Natural killer cell treated with Interleukin-12 subunit alpha and Interleukin-12 subunit beta and Interleukin-15 and Interleukin-18, amount 100 ng/mL, for 72 hours (primary cell): ENCODE results near the gene PRKG1. TPM values are rescaled to one million over a fixed set of nuclear protein-coding genes. Genes with fewer than 3 reads are reported as not detected.
"Not testable (repeated sequence)": the region's sequence is repeated elsewhere in the genome, so short reads cannot be mapped to it uniquely, and the experiment has no call there.

Experiments
- ATAC-seq, 2 donors: fragments of 150-1000 bp; cut with Tn5 transposase in 1 of 2; sonication (Bioruptor Pico), chemical (Tn5 transposase) in 1 of 2; 2 replicates each; pipeline ENCODE4 v1.10.0; 2021
- DNase-seq: peaks from one replicate; pipeline ENCODE4 v3.0.0; 2022; ENCODE audit warnings: low spot score
- H3K27ac Mint-ChIP-seq, 2 donors: 1 replicate in 1 of 2; 2 replicates in 1 of 2; pipeline ENCODE4 v1.8.0; 2022; ENCODE audit warnings: mixed read lengths in 2 of 2, mild to moderate bottlenecking in 1 of 2, moderate library complexity in 1 of 2
- H3K27me3 Mint-ChIP-seq, 2 donors: 1 replicate in 1 of 2; 2 replicates in 1 of 2; pipeline ENCODE4 v1.8.0; 2022; ENCODE audit warnings: mixed read lengths in 2 of 2
- H3K36me3 Mint-ChIP-seq: one replicate; pipeline ENCODE4 v1.8.0; 2022; ENCODE audit warnings: mixed read lengths
- H3K4me1 Mint-ChIP-seq, 2 donors: 1 replicate in 1 of 2; 2 replicates in 1 of 2; pipeline ENCODE4 v1.8.0; 2022; ENCODE audit warnings: low read depth in 2 of 2, mixed read lengths in 2 of 2, mild to moderate bottlenecking in 1 of 2
- H3K4me3 Mint-ChIP-seq: one replicate; pipeline ENCODE4 v1.8.0; 2022; ENCODE audit warnings: mixed read lengths
- H3K9me3 Mint-ChIP-seq: 2 replicates; pipeline ENCODE4 v1.8.0; 2022; ENCODE audit warnings: mixed read lengths
- total RNA-seq, 2 donors: library from RNA; stranded (reverse); gene quantifications; one replicate each; pipeline ENCODE4 v1.2.3, GENCODE V29; 2022

PRKG1 gene
- total RNA-seq, 2 donors from 2014 or later, result 0.10 TPM; not detected in 1

- Mint-ChIP-seq H3K27me3 (no peaks in the 10 kb centered on the region), H3K36me3 (no peaks in the 10 kb centered on the region), H3K27ac (no peak overlapping the region), H3K4me3 (no peak overlapping the region), H3K9me3 (no peaks in the 10 kb centered on the region), H3K4me1 (no peaks in the 10 kb centered on the region)
- DNase-seq, result no peak
- ATAC-seq, result no peak
Observed at GRCh38 chr10:51144161-51144781, 70.0 kb downstream of the PRKG1 start.

- ATAC-seq (no peak), DNase-seq (no peak)
- Mint-ChIP-seq H3K4me1 (no peaks in the 10 kb centered on the region), H3K27me3 (no peaks in the 10 kb centered on the region), H3K9me3 (no peaks in the 10 kb centered on the region), H3K27ac (no peak overlapping the region), H3K4me3 (no peak overlapping the region), H3K36me3 (no peaks in the 10 kb centered on the region)
Observed at GRCh38 chr10:51145375-51145774, 71.1 kb downstream of the PRKG1 start.

- no peaks in the 10 kb centered on the region for H3K4me1 Mint-ChIP-seq
- ATAC-seq (no peak), DNase-seq (no peak)
- no peak overlapping the region for H3K27ac Mint-ChIP-seq
- H3K4me3 Mint-ChIP-seq, result no peak overlapping the region
- no peaks in the 10 kb centered on the region for H3K36me3 Mint-ChIP-seq
- H3K9me3 Mint-ChIP-seq, result no peaks in the 10 kb centered on the region
- H3K27me3 Mint-ChIP-seq, result no peaks in the 10 kb centered on the region
Observed at GRCh38 chr10:51147644-51148399, 73.5 kb downstream of the PRKG1 start.

- no peak for DNase-seq
- Mint-ChIP-seq H3K27ac (no peak overlapping the region), H3K36me3 (no peaks in the 10 kb centered on the region), H3K4me1 (no peaks in the 10 kb centered on the region), H3K27me3 (peaks cover 0 to 2% of the 10 kb centered on the region in 2 donors), H3K4me3 (no peak overlapping the region), H3K9me3 (no peaks in the 10 kb centered on the region)
- ATAC-seq, result no peak
Observed at GRCh38 chr10:51156926-51157325, 82.6 kb downstream of the PRKG1 start.

- ATAC-seq (no peak), DNase-seq (no peak)
- Mint-ChIP-seq H3K4me1 (no peaks in the 10 kb centered on the region), H3K27me3 (peaks cover 0 to 2% of the 10 kb centered on the region in 2 donors), H3K9me3 (no peaks in the 10 kb centered on the region), H3K36me3 (no peaks in the 10 kb centered on the region), H3K4me3 (no peak overlapping the region), H3K27ac (no peak overlapping the region)
Observed at GRCh38 chr10:51158832-51159231, 84.5 kb downstream of the PRKG1 start.

GRCh38 chr10:51159841-51160240 is 85.6 kb downstream of the PRKG1 start:
- no peaks in the 10 kb centered on the region for H3K36me3 Mint-ChIP-seq
- H3K4me3 Mint-ChIP-seq, result no peak overlapping the region
- DNase-seq (no peak), ATAC-seq (no peak)
- no peak overlapping the region for H3K27ac Mint-ChIP-seq
- no peaks in the 10 kb centered on the region for H3K4me1 Mint-ChIP-seq
- peaks cover 0 to 2% of the 10 kb centered on the region in 2 donors for H3K27me3 Mint-ChIP-seq
- H3K9me3 Mint-ChIP-seq, result no peaks in the 10 kb centered on the region

GRCh38 chr10:51162002-51162401 is 87.7 kb downstream of the PRKG1 start:
- H3K9me3 Mint-ChIP-seq, result no peaks in the 10 kb centered on the region
- H3K36me3 Mint-ChIP-seq, result no peaks in the 10 kb centered on the region
- no peak for DNase-seq
- H3K27me3 Mint-ChIP-seq, result no peaks in the 10 kb centered on the region
- H3K4me3 Mint-ChIP-seq, result no peak overlapping the region
- no peaks in the 10 kb centered on the region for H3K4me1 Mint-ChIP-seq
- H3K27ac Mint-ChIP-seq, result no peak overlapping the region
- no peak for ATAC-seq

- H3K4me1 Mint-ChIP-seq, H3K4me3 Mint-ChIP-seq, H3K36me3 Mint-ChIP-seq, ATAC-seq, H3K27ac Mint-ChIP-seq, H3K27me3 Mint-ChIP-seq, H3K9me3 Mint-ChIP-seq, DNase-seq: not testable (repeated sequence)
Observed at GRCh38 chr10:51163380-51164049, 89.2 kb downstream of the PRKG1 start.

GRCh38 chr10:51168086-51168815 is 94.0 kb downstream of the PRKG1 start:
- H3K27ac Mint-ChIP-seq, result no peak overlapping the region
- no peaks in the 10 kb centered on the region for H3K36me3 Mint-ChIP-seq
- no peak overlapping the region for H3K4me3 Mint-ChIP-seq
- H3K27me3 Mint-ChIP-seq, result no peaks in the 10 kb centered on the region
- H3K9me3 Mint-ChIP-seq, result no peaks in the 10 kb centered on the region
- DNase-seq, result no peak
- H3K4me1 Mint-ChIP-seq, result no peaks in the 10 kb centered on the region
- ATAC-seq, result no peak

- H3K27me3 Mint-ChIP-seq, result no peaks in the 10 kb centered on the region
- no peaks in the 10 kb centered on the region for H3K4me1 Mint-ChIP-seq
- H3K4me3 Mint-ChIP-seq, result no peak overlapping the region
- ATAC-seq (no peak), DNase-seq (no peak)
- H3K27ac Mint-ChIP-seq, result no peak overlapping the region
- H3K36me3 Mint-ChIP-seq, result no peaks in the 10 kb centered on the region
- no peaks in the 10 kb centered on the region for H3K9me3 Mint-ChIP-seq
Observed at GRCh38 chr10:51169111-51169510, 94.8 kb downstream of the PRKG1 start.

- H3K36me3 Mint-ChIP-seq, result no peaks in the 10 kb centered on the region
Observed at GRCh38 chr10:51170518-51171245, 96.4 kb downstream of the PRKG1 start.

GRCh38 chr10:51171946-51172345 is 97.7 kb downstream of the PRKG1 start:
- ATAC-seq (no peak), DNase-seq (no peak)
- H3K4me3 Mint-ChIP-seq, result no peak overlapping the region
- no peak overlapping the region for H3K27ac Mint-ChIP-seq
- H3K9me3 Mint-ChIP-seq, result no peaks in the 10 kb centered on the region
- H3K36me3 Mint-ChIP-seq, result no peaks in the 10 kb centered on the region
- H3K4me1 Mint-ChIP-seq, result no peaks in the 10 kb centered on the region
- peaks cover 0 to 2% of the 10 kb centered on the region in 2 donors for H3K27me3 Mint-ChIP-seq

More at GRCh38 chr10:51170518-51171245, 96.4 kb downstream of the PRKG1 start:
- Mint-ChIP-seq H3K9me3 (no peaks in the 10 kb centered on the region), H3K27me3 (no peaks in the 10 kb centered on the region), H3K27ac (no peak overlapping the region), H3K4me1 (no peaks in the 10 kb centered on the region), H3K4me3 (no peak overlapping the region)
- DNase-seq, result no peak
- no peak for ATAC-seq

- H3K4me1 Mint-ChIP-seq, result no peaks in the 10 kb centered on the region
- peaks cover 0 to 2% of the 10 kb centered on the region in 2 donors for H3K27me3 Mint-ChIP-seq
- no peak overlapping the region for H3K27ac Mint-ChIP-seq
- DNase-seq (no peak), ATAC-seq (no peak)
- H3K36me3 Mint-ChIP-seq, result no peaks in the 10 kb centered on the region
- no peaks in the 10 kb centered on the region for H3K9me3 Mint-ChIP-seq
- H3K4me3 Mint-ChIP-seq, result no peak overlapping the region
Observed at GRCh38 chr10:51176976-51177695, 102.8 kb downstream of the PRKG1 start.
